A673 (cell line): Measurements from ENCODE around the gene ZNF582. TPM values are rescaled to one million over a fixed set of nuclear protein-coding genes. Genes with fewer than 3 reads are reported as not detected.

Experiments
- BruUV-seq: library from RNA; stranded (reverse); fragments of 400-500 nt; replicated peaks from 2 replicates; lab custom pipeline; 2021; lab: Mats Ljungman, UMichigan
- CTCF ChIA-PET: fragments of 300-600 bp; sonication (Branson Sonifier 250); formaldehyde crosslinking; loops from one replicate; lab custom pipeline; 2022; ENCODE audit warnings: antibody characterized with exemption; lab: Charles Lee
- POLR2A ChIA-PET: fragments of 300-600 bp; sonication (Branson Sonifier 250); formaldehyde crosslinking; loops from one replicate; lab custom pipeline; 2022; ENCODE audit warnings: antibody characterized with exemption; ENCODE audit not compliant: low non-redundant PET; lab: Charles Lee
- DNase-seq: peaks from one replicate; pipeline ENCODE4 v3.0.0-alpha.2; 2015; ENCODE audit warnings: low spot score
- H3K27ac ChIP-seq: fragments of 200-600 bp; sonication (generic); 2 replicates; pipeline ENCODE4 v1.5.1; 2016; ENCODE audit warnings: mixed run types, low read depth, mild to moderate bottlenecking, mixed read lengths, antibody characterized with exemption, low read length; ENCODE audit not compliant: poor library complexity, severe bottlenecking
- H3K27me3 ChIP-seq: fragments of 200-600 bp; sonication (generic); replicated peaks from 2 replicates; pipeline ENCODE4 v1.6.1; 2017; ENCODE audit warnings: mixed run types, low read depth, mild to moderate bottlenecking, mixed read lengths, antibody characterized with exemption, low read length; ENCODE audit not compliant: insufficient read depth, poor library complexity
- H3K36me3 ChIP-seq: fragments of 200-600 bp; sonication (generic); 2 replicates; pipeline ENCODE4 v1.6.1; 2016; ENCODE audit warnings: mixed run types, mild to moderate bottlenecking, mixed read lengths, antibody characterized with exemption, low read length; ENCODE audit not compliant: insufficient read depth, poor library complexity, severe bottlenecking
- H3K4me1 ChIP-seq: fragments of 200-600 bp; sonication (generic); 2 replicates; pipeline ENCODE4 v1.6.1; 2017; ENCODE audit warnings: mixed run types, mild to moderate bottlenecking, mixed read lengths, antibody characterized with exemption, low read length; ENCODE audit not compliant: insufficient read depth, poor library complexity, severe bottlenecking
- H3K4me3 ChIP-seq: fragments of 200-600 bp; sonication (generic); 2 replicates; pipeline ENCODE4 v1.5.1; 2016; ENCODE audit warnings: low read depth, mixed run types, mild to moderate bottlenecking, mixed read lengths, low read length; ENCODE audit not compliant: poor library complexity, severe bottlenecking
- H3K9me3 ChIP-seq: fragments of 200-600 bp; sonication (generic); 2 replicates; pipeline ENCODE4 v1.6.1; 2016; ENCODE audit warnings: mixed run types, low read depth, mild to moderate bottlenecking, mixed read lengths, antibody characterized with exemption, low read length; ENCODE audit not compliant: poor library complexity, severe bottlenecking
- CTCF ChIP-seq: fragments of 300-800, 200-600 bp; sonication (generic); conservative IDR thresholded peaks from 2 replicates; pipeline ENCODE4 v1.5.1; 2017; ENCODE audit warnings: low read depth, mild to moderate bottlenecking, antibody characterized with exemption, low read length, moderate library complexity, mixed read lengths
- EZH2 ChIP-seq: fragments of 200-600 bp; sonication (generic); IDR thresholded peaks from 2 replicates; pipeline ENCODE4 v1.6.1; 2017; ENCODE audit warnings: borderline replicate concordance, low read depth, mild to moderate bottlenecking, mixed read lengths, antibody characterized with exemption, low read length; ENCODE audit not compliant: poor library complexity, severe bottlenecking
- intact Hi-C: fragments of 100-400 bp; cut with micrococcal nuclease; formaldehyde crosslinking; loops from one replicate; pipeline ENCODE4 v1.10.0; 2022; ENCODE audit not compliant: unreplicated experiment
- total RNA-seq: library from RNA; stranded (reverse); gene quantifications from 2 replicates; pipeline ENCODE4 v1.2.3, GENCODE V29; 2021

ZNF582 gene
- total RNA-seq, 1 experiment from 2014 or later = 2.7 TPM

DNA sequence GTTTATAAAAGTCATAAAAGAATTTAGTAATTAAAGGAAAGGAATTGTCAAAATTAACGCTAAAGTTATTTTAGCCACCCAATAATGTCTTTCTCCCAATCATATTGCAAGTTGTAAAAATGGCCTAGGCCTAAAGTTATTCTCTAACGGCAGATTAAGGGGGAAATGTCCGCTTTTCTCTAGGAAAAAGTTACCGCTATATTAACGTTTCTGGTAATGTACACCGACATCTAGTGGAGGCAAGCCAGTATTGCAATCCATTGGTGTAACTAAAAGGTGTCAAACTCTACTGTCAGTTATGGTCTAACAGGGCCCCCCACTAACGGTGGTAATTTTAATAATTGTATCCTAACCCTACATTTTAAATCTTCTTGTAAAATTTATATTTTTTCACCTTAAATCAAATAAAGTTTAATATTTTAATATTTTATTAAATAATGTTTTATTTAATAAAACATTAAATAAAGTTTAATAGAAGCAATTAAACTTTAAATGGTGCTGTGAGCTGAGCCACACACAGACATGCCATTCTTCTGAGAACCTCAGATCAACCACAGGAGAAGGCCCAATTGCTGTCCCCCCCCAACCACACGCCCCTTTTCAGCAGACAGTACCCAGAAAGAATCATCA lies 42.8 kb downstream of the ZNF582 start:
- Histone ChIP-seq H3K4me1 (no peaks in the 10 kb centered on the region), H3K4me3 (no peak overlapping the region), H3K36me3 (no peaks in the 10 kb centered on the region), H3K27ac (no peak overlapping the region), H3K9me3 (no peaks in the 10 kb centered on the region), H3K27me3 (no peaks in the 10 kb centered on the region)
- CTCF ChIA-PET = interaction anchor here (1.0 kb wide), 1 partner anchor 41 kb away, joined by 4 read pairs; no protein-coding TSS in a partner anchor
- DNase-seq = peak; percentile 75
- intact Hi-C loops = no loop called here
- TF ChIP-seq CTCF = peak; percentile 86
- TF ChIP-seq EZH2 = no peak
- BruUV-seq = no TSS peak
- POLR2A ChIA-PET = no interaction called here

DNA sequence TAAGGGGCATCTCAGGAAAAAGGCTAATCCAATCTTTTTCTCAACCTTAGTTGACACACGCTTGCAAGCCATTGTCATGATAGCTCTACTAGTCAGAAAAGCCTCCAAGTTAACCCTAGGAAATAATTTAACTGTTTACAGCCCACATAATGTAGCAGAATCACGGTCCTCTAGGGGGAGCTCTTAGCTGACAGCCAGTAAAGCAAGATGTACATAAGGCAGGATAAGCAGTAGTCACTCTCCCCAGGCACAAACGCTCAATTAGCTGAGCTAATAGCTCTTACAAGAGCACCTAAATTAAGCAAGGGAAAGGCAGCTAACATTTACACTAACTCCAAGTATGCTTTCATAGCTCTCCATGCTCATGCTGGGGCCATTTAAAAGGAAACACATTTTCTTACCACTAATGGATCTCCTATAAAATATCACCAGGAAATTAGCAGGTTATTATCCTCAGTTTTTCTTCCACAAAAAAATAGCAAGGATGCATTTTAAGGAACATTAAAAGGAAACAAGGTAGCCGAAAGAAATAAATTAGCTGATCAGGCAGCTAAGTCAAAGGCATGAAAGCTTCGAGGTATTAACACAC lies 45.0 kb downstream of the ZNF582 start:
- H3K27ac ChIP-seq = no peak overlapping the region

DNA sequence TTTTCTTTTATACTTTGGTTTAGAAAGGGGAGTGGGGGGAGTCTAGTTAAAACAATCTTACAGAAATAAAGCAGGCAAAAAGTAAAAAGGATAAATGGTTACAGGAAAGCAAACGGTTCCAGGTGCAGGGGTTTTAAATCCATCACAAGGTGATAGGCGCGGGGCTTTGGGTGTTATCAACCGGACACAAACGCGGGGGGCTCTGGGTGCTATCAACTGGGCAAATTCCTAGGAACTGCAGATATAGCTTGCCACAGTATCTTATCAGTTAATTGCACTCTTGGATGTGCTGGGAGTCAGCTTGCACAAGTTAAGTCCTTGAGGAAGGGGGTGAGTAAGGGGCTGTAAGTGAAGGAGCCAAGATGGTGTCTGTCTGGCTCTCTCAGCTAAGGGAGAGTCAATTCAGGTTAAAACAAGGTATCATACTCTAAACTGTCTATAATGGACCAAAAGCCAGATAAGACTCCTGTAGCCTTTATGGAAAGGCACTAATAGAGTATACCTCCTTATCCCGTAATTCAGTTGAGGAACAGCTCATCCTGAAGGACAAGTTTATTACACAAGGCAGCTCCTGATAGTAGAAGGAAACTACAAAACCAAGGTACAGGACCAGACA lies 46.1 kb downstream of the ZNF582 start:
- no peaks in the 10 kb centered on the region for H3K4me1 ChIP-seq
- no peak for TF ChIP-seq CTCF
- H3K27me3 ChIP-seq = no peaks in the 10 kb centered on the region
- ChIA-PET CTCF (interaction anchor here (1.0 to 1.1 kb wide), 2 partner anchors 271 to 281 kb away, joined by 3 to 4 read pairs; no protein-coding TSS in a partner anchor), POLR2A (no interaction called here)
- H3K4me3 ChIP-seq = no peak overlapping the region
- intact Hi-C loops = no loop called here
- H3K36me3 ChIP-seq = no peaks in the 10 kb centered on the region
- no peak overlapping the region for H3K27ac ChIP-seq
- peaks cover 7% of the 10 kb centered on the region for H3K9me3 ChIP-seq
- DNase-seq = no peak
- BruUV-seq = no TSS peak

More for the DNA sequence above, 45.0 kb downstream of the ZNF582 start:
- no peak overlapping the region for H3K4me3 ChIP-seq
- TF ChIP-seq EZH2 = no peak
- TF ChIP-seq CTCF = peak; percentile 64
- H3K27me3 ChIP-seq = no peaks in the 10 kb centered on the region
- peak; percentile 45 for DNase-seq
- H3K4me1 ChIP-seq = no peaks in the 10 kb centered on the region
- intact Hi-C loops = no loop called here
- no TSS peak for BruUV-seq
- CTCF ChIA-PET = interaction anchor here (0.8 to 1.6 kb wide), 3 partner anchors 95 to 282 kb away, joined by 3 to 4 read pairs (median 4); no protein-coding TSS in a partner anchor
- H3K9me3 ChIP-seq = no peaks in the 10 kb centered on the region
- POLR2A ChIA-PET = no interaction called here
- H3K36me3 ChIP-seq = no peaks in the 10 kb centered on the region
